HG03457 (cell line): ENCODE measurements around the gene TRIM45.
"Not testable (repeated sequence)": the region's sequence is repeated elsewhere in the genome, so short reads cannot be mapped to it uniquely, and the experiment has no call there.

Experiments
- ATAC-seq: cut with Tn5 transposase; IDR thresholded peaks from one replicate; pipeline ENCODE4 v1.9.1; 2021; ENCODE audit warnings: moderate number of reproducible peaks; ENCODE audit not compliant: unreplicated experiment

TRIM45 gene, protein sequence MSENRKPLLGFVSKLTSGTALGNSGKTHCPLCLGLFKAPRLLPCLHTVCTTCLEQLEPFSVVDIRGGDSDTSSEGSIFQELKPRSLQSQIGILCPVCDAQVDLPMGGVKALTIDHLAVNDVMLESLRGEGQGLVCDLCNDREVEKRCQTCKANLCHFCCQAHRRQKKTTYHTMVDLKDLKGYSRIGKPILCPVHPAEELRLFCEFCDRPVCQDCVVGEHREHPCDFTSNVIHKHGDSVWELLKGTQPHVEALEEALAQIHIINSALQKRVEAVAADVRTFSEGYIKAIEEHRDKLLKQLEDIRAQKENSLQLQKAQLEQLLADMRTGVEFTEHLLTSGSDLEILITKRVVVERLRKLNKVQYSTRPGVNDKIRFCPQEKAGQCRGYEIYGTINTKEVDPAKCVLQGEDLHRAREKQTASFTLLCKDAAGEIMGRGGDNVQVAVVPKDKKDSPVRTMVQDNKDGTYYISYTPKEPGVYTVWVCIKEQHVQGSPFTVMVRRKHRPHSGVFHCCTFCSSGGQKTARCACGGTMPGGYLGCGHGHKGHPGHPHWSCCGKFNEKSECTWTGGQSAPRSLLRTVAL

DNA sequence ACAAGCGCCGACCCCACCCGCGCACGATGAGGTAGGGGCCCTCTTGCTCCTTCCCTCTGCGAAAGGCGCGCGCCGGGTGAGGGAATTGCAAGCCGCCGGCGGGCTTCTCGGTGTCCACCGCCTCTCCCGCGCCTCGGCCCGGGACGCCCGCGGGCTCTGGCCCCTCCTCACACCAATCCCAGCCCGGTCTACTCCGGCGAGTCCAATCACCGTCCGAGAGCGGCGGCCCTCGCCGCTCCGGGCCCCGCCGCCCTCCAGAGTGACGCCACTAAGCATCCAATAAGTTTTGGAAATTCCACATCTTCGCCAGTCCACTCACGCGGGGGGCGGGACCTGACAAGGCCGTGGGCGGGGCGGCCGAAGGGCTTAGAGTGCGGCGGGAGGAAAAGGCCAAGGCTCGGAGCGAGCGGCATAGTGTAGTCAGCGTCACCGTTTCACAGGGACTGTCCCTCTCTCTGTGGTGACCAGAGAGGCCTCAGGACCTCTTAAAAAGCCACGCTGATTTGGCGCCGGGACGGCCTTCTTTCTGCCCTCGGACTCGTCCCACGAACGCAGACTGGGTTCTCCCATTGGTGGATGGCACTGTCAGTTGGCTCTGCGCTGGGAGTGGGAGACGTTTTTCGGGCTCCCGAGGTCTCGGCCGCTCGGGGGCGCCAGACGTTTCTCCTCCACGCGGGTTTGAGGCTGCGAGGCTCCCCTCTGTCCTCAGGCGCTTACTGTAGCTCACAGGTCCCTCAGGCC lies at the start of gene TRIM45:
TRIM45 (minus strand) TSS at position 161 of the 741 bp plus-strand sequence. CDS start 548 bp downstream, outside the sequence.
- ATAC-seq: peak; percentile 93

DNA sequence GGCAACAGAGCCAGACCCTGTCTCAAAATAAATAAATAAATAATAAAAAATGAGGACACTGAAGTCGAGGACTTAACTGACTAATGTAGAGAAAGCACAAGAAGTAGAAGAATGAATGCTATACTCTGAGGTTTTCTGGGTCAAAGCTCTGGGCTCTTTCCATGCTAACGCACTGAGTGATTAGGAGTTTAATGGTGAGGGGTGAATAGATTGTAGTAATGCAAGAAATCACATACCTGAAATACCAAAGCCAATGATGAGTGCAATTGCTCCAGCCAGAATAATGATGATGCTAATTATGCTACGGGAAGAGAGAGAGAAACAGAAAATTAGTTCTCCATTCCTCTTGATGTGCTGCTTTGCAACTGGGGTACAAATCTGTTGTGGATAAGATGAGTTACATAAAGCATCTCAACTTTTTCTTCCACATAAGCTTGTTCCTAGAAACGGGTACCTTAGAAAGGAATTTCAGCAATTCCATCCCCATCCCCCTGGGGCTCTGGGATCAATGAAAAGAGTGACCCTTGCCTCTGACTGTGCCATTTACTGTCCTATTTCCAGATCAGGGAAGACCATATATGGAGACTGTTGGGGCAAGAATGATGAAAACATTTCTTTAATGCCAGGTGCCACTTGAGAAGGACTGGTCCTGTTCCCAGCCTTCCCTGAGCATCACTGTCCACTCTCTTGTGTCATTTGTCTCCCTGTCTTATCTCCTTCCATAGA lies 48.5 kb upstream of the TRIM45 start:
- no peak for ATAC-seq

DNA sequence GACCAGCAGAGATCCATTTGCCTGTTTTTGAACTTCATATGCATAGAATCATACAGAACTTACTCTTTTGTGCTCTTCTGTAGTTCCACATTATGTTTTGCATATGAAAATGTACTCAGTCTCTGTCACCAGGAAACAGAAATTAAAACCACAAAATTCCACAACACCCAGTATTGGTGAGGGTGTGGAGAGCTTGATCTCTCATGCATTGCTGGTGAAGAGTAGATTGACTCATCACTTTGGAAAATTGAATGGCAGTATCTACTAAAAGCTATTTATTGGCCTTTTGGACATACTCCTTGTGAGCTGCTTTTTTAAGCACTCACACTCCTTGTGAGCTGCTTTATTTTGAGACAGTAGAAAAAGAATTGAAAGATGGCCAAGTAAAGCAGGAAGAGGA lies 45.9 kb upstream of the TRIM45 start:
- no peak for ATAC-seq

DNA sequence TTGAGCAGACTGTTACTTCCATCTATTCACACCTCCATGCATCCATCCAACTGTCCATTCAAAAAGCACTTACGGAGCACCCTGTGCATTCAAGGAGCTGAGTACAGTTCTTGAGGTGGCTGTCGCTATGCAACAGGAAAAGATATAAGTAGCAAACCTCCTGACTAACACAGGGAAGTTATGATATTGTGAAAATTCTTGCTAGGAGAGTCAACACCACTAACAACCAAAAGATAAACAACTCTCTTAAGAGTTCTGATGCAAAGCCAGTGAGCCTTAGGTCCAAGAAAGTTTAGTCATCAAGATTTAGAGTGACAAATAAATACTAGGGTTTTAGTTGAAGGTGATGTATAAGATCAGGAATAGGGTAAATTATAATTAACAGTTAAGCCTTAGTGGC lies 44.5 kb upstream of the TRIM45 start:
- no peak for ATAC-seq

DNA sequence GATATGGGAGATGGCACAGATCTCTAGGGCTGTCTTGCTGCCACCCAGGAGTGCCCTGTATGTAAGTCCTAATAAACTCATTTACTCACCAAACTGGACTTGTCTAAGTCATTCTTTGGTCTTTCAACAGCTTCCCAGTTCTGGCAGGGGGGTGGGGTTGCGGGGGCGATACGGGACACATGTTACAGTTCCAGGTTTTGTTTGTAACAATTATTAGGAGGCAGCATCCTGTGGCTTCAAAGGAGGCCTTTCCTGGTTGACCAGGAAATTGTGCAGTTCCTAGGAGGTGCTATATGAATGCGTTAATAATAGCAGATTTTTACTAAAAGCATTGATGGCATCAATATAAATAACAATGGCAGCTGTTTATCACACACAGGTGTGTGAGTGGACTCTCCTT lies 42.7 kb upstream of the TRIM45 start:
- ATAC-seq: no peak

DNA sequence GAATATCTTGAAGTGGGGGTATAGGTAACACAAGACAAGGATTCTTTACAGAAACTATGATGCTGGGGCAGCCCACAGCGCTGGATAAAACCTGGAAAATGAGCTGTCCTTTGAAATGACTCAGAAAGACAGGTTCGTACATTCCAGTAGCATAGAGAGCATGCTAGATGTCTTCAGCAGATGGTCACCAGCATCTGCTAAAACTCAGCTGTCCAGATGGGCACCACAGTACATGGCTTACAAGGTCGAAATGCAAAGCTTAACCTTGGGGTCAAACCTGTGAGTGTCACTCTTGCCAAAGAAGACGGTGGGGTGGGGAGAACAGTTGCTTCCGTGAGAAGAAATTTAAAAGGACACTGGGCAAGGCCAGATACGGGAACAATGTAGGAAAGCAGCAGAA lies 41.3 kb upstream of the TRIM45 start:
- no peak for ATAC-seq

DNA sequence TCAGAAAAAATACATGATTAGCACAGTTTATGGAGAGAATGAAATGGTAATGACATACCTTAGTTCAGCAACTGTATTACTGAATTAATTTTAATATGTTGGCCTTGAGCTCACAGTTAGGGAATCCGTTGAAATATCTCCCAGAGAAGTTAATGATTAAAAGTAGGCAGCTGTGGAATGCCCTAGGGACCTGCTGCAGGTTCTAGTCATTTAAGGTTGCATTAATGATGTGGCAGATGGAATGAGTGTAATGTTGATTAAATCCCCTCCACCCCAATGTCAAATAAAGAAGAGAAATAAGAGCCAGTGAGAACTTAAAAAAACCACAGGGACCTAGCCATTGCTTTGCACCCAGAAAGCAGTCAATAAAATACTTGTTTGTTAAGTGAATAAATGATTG lies 40.3 kb upstream of the TRIM45 start:
- ATAC-seq: no peak

DNA sequence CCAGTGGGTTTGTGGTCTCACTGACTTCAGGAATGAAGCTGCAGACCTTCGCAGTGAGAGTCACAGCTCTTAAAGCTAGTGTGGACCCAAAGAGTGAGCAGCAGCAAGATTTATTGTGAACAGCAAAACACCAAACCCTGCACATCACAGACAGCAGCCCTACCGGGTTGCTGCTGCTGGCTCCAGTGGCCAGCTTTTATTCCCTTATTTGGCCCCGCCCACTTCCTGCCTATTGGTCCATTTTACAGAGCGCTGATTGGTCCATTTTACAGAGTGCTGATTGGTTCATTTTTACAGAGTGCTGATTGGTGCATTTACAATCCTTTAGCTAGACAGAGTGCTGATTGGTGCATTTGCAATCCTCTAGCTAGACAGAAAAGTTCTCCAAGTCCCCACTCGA lies 29.8 kb upstream of the TRIM45 start:
- ATAC-seq: not testable (repeated sequence)

DNA sequence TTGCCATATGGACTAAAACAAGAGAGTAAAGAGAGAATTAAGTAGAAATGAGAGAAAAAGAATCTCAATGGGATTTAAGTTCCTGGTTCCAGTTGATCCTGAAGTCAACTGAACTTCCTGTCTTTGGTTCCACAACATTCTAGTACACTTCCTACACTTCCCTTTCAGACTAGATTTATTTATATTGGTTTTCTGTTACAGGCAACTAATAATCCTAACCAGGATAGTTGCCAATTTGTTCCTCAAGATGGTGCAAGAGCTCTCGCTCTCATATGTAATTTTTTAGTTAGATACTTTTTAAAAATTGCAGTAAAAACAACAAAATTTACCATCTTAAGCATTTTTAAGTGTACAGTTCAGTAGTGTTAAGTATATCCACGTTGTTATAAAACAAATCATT lies 28.8 kb upstream of the TRIM45 start:
- ATAC-seq: no peak

DNA sequence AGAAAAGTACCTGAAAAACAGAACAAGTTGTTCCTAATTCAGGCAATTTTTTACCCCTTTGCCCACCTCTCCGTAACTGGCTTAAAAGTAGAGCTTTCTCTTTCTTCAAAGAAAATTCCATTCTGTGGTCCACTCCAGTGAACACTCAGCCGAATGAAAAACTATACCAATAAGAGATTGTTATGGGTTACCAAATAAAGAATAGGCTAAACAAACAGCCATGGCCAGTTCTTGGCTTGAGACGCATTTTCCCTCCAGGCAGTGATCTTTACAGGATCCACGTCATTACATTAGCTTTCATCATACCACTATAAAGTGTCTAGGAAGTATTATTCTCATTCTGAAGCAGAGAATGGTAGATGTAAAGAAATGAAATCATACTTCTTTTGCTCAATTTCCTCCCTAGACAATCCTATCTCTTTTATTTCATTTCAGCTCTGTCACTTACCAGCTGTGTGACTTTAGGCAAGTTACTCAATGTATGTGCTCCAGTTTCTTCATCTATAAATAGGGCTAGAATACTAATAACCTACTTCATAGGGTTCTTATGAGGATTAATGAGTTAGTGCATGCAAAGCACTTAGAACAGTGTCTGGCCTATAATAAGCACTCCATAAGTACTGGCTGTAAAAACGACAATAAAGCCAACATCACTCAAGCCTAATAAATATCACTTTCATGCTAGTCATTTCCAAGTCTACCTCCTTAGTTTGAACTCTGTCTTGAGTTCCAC lies 26.5 kb upstream of the TRIM45 start:
- ATAC-seq: no peak

DNA sequence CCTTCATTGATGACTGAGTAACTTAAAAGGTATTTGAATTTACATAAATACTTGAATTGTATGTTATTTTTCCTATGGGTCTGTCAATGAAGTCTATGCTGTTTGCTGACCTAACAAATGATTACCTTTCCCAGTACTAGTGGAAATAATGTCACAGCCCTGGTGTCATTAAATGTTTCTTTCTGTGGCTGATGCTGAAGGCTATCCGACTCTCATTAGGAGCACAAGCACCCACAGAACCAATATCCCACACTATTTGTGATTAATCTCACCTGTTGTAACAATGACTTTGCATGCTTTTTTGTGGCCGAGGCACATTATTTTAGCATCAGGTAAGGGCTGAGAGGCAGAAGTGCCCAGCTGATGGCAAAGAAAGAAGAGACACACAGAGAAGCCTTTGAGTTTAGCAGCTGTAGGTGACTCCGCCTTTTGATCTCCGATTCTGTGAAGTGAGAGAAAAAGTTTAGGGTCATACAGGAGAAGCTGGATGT lies 25.8 kb upstream of the TRIM45 start:
- ATAC-seq: no peak

DNA sequence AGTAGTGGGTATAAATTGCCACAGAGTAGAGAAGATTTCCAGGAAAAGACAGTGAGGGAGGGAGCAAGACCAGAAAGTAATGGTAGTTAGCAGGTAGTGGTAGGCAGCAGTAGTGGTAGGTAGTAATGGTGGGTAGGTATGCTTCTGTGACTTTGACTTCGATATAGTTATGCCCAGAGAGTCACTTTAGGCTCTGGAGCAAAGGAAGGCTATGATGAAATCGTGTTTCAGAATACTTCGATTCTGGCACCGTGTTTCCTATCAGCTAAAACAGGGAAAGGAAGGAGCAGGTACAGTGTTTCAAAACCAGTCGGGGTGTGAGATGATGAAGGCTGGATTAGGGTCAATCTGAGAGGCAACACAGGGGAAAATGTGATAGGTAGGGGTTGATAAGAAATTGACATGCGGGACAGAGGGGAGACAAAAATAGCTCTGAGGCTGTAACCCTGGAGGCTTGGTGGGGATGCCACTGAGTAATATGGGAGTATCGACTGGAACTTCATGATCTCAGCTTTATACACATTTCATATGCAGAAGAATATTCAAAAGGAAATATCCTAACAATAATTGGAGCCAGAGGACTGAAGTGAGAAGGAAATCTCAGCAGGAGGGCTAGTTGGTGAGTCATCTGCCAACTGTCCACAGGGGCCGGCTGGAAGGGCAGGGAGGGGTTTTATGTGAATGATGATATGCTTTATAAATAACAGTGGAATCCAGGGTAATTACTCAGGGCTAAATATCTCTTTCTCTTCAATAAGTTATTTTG lies 25.2 kb upstream of the TRIM45 start:
- ATAC-seq: no peak

DNA sequence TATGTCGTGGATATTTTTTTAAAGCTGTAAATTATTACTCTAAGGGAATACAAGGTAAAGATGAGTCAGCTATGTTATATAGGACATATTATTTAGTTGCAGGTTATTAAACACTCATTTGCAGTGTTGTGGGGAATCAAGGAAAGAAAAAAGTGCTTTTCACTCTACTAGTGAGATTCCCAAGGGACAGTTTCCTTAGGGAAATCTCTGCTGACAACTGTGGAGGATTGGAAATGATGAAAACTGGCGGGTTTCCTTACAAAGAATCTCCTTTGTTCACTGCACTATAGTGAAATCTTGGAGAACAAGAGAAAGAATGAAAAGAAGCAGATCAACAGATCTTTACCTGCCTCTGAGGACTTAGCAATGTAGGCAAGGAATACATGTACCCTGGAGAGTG lies 24.5 kb upstream of the TRIM45 start:
- no peak for ATAC-seq

DNA sequence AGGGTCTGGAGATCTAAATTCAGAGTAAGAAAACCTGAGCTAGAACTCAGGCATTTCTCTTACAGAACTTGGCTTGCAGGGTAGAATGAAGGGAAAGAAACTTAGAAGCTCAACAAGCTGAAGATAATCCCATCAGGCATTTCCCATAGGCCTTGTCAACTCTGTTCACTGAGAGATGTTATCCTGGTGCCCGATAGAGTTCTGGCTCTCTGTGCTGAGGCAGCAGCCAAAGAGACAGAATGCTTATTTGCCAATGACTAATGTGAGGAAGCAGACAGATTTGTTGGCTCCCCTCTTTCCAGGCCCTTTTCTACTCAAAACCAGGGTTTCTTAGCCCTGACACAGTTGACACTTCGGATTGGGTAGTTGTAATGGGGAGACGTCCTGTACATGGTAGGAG lies 22.3 kb upstream of the TRIM45 start:
- ATAC-seq: no peak

DNA sequence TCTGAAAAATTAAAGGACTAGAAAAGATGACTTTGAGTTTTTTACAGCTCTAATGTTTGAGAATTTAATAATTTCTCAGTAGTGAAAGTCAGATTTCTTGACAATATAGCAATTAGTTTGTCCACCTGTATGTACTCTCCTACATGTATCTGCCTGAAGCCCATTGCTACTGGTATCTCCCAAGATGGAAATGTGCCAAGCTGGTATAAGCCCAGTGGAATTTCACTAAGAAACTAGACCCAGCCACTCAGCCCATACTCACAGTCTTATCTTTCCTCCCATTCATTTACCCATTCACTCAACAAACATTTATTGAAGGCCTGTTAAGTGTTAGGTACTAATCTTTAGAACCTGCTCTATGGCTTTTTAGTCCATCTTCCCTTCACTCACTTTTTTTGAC lies 21.6 kb upstream of the TRIM45 start:
- ATAC-seq: no peak

DNA sequence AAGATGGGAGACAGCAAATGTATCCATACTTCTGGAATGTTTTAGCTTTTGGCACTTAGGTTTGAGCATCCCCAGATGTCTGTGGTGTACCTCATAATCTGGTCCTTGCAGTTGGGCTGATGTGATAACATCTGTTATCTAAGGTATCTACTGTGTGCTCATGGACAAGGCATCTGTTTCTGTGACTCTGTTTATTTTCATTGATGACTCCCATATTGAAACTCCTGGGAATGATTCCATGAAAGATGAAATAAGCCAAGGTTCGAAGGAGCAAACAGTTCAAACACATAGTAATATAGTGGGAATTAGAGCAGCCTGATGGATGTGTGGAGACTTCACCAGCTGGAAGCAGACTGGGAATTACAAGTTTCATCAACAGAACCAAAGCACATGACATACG lies 20.7 kb upstream of the TRIM45 start:
- no peak for ATAC-seq

DNA sequence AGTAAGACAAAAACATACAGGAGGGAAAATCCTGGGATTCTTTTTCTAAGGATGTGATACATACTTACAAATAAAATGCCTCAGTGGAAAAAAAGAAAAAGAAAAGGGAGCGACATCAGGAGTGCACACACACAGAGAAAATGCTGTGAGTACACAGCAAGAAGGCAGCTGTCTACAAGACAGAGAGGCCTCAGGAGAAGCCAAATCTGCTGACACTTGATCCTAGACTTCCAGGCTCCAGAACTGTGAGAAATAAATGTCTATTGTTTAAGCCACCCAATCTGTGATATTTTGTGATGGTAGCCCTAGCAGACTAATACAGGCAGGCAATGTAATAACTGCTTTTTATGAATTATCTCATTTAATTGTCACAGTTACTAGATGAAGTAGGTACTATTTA lies 17.0 kb upstream of the TRIM45 start:
- ATAC-seq: no peak

DNA sequence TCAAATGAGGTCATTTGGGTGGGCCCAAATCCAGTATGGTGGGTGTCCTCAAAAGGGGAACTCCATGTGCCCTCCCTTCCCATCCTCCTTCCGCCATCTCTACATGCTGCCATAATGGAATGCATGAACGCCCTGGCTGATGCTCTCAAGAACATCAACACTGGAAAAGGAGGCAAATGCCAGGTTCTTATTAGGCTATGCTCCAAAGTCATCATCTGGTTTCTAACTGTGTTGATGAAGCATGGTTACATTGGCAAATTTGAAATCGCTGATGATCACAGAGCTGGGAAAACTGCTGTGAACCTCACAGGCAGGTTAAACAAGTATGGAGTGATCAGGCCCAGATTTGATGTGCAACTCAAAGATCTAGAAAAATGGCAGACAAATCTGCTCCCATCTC lies 16.6 kb upstream of the TRIM45 start:
- no peak for ATAC-seq

DNA sequence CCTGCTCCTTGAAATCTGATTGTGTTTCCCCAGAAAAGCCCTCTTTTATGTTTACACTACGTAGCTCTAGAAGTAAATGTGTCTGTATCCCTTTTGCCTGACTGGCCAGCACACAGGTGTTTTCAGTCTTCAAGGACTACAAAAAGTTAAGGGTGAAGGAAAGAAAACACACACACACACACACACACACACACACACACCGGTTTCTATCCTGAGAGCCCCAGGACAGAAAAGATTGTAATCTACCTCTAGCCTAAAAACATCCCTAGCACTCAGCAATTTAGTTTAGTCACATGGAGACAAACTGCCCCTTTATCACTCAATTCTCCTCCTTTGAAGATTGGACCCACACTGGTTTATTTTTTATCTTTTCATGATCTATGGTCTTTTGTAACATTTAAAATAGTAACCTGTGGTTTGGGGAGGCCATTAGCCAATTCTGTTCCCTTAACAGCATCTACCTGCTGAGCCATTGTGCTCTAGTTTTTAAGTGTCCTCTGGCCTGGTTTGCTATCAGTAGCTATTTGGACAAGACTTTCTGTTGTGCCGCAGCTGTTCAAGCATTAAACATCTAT lies 15.8 kb upstream of the TRIM45 start:
- ATAC-seq: no peak
